ENCODE measurements around the gene CHML.
A peak's percentile ranks its signal among the peaks of the same experiment; 100 is the strongest.
"Not testable (repeated sequence)": the region's sequence is repeated elsewhere in the genome, so short reads cannot be mapped to it uniquely, and the experiment has no call there.

Gene CHML

GRCh38 chr1:241640149-241640866 is at the start of gene CHML, which contains the start of gene OPN3:
Gene CHML (minus strand): TSS chr1:241640369. CDS start chr1:241635766, 4,603 bp downstream.
Gene OPN3 (minus strand): TSS chr1:241640369. CDS start chr1:241640254, 115 bp downstream.
- peak; percentile 94 for DNase-seq (ENCODE audit: low spot score)

- no peak for DNase-seq (ENCODE audit: low spot score)
Measured at GRCh38 chr1:241688940-241689368, 48.8 kb upstream of the CHML start.

- DNase-seq (ENCODE audit: low spot score): no peak
Measured at GRCh38 chr1:241684108-241684507, 43.9 kb upstream of the CHML start.

- DNase-seq (ENCODE audit: low spot score): no peak
Measured at GRCh38 chr1:241682921-241683320, 42.8 kb upstream of the CHML start.

- DNase-seq (ENCODE audit: low spot score): not testable (repeated sequence)
Measured at GRCh38 chr1:241681861-241682448, 41.8 kb upstream of the CHML start.

- DNase-seq (ENCODE audit: low spot score): no peak
Measured at GRCh38 chr1:241679961-241680360, 39.8 kb upstream of the CHML start.

- no peak for DNase-seq (ENCODE audit: low spot score)
Measured at GRCh38 chr1:241679404-241679803, 39.2 kb upstream of the CHML start.

GRCh38 chr1:241678536-241678935 is 38.4 kb upstream of the CHML start:
- no peak for DNase-seq (ENCODE audit: low spot score)

- no peak for DNase-seq (ENCODE audit: low spot score)
Measured at GRCh38 chr1:241677201-241677600, 37.0 kb upstream of the CHML start.

GRCh38 chr1:241675983-241676382 is 35.8 kb upstream of the CHML start:
- DNase-seq (ENCODE audit: low spot score): no peak

- no peak for DNase-seq (ENCODE audit: low spot score)
Measured at GRCh38 chr1:241674805-241675384, 34.7 kb upstream of the CHML start.

- DNase-seq (ENCODE audit: low spot score): no peak
Measured at GRCh38 chr1:241672301-241672700, 32.1 kb upstream of the CHML start.

GRCh38 chr1:241666419-241666818 is 26.2 kb upstream of the CHML start:
- DNase-seq (ENCODE audit: low spot score): no peak

GRCh38 chr1:241660424-241660972 is 20.3 kb upstream of the CHML start:
- no peak for DNase-seq (ENCODE audit: low spot score)

- not testable (repeated sequence) for DNase-seq (ENCODE audit: low spot score)
Measured at GRCh38 chr1:241659016-241659415, 18.8 kb upstream of the CHML start.

GRCh38 chr1:241658081-241658793 is 18.1 kb upstream of the CHML start:
- DNase-seq (ENCODE audit: low spot score): no peak

- no peak for DNase-seq (ENCODE audit: low spot score)
Measured at GRCh38 chr1:241654641-241655040, 14.5 kb upstream of the CHML start.

GRCh38 chr1:241654019-241654418 is 13.8 kb upstream of the CHML start:
- DNase-seq (ENCODE audit: low spot score): no peak

- no peak for DNase-seq (ENCODE audit: low spot score)
Measured at GRCh38 chr1:241652012-241652411, 11.8 kb upstream of the CHML start, which contains the start of gene WDR64. Gene WDR64 (plus strand): TSS chr1:241652281. CDS start chr1:241652485, 204 bp downstream.

GRCh38 chr1:241648159-241648558 is 8.0 kb upstream of the CHML start:
- DNase-seq (ENCODE audit: low spot score): no peak

- DNase-seq (ENCODE audit: low spot score): no peak
Measured at GRCh38 chr1:241647658-241648057, 7.5 kb upstream of the CHML start.

GRCh38 chr1:241646201-241646600 is 6.0 kb upstream of the CHML start:
- DNase-seq (ENCODE audit: low spot score): no peak
